ENCODE results near the gene CNOT4.
"Not testable (repeated sequence)": the region's sequence is repeated elsewhere in the genome, so short reads cannot be mapped to it uniquely, and the experiment has no call there.

Gene CNOT4

DNA sequence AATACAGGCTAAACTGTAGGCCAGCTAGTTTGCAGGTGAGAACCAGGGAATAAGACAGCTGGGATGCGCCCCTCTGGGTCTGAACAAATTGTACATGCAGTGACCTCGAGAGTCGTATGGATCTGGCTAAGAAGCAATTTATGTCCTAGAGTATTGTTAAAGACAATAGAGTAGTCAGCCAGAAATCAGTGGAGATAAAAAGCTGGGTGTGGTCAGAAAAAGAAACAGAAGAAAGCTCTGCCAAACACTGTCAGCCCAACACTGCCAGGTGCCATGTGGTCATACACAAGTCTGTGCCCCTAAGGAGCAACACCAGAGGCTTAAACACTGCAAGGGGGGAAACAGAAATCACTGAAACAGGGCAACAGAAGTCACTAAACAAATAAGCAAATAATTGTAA is 62.2 kb downstream of the CNOT4 start:
- no peaks in the 10 kb centered on the region for H3K9me3 ChIP-seq (replicated peaks; ENCODE audit: low read length)
- peaks cover 3% of the 10 kb centered on the region for H3K36me3 ChIP-seq (ENCODE audit: insufficient read depth, low read length)
- H3K27me3 ChIP-seq (ENCODE audit: control insufficient read depth, insufficient read depth, low read length): no peaks in the 10 kb centered on the region
- H3K4me3 ChIP-seq (ENCODE audit: low read length): no peak overlapping the region
- no peaks in the 10 kb centered on the region for H3K4me1 ChIP-seq (ENCODE audit: control insufficient read depth, insufficient read depth, low read length)
- H3K9ac ChIP-seq (ENCODE audit: low read depth, low read length): no peak overlapping the region
- no peak overlapping the region for H3K4me2 ChIP-seq (ENCODE audit: low read length)

DNA sequence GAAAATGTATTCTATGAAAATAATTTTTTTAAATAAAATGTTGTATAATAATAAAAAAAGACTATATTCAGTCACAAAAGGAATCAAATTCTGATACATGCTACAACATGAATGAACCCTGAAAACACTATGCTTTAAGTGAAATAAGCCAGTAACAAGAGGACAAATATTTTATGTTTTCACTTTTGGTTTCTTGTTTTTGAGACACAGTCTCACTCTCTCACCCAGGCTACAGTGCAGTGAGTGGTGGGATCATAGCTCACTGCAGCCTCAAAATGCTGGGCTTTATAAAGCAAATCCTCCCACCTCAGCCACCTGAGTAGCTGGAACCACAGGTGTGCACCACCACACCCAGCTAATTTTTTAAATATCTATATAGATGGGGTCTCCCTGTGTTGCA is 64.2 kb downstream of the CNOT4 start:
- Histone ChIP-seq H3K4me3 (ENCODE audit: low read length) (no peak overlapping the region), H3K27me3 (ENCODE audit: control insufficient read depth, insufficient read depth, low read length) (no peaks in the 10 kb centered on the region), H3K4me1 (ENCODE audit: control insufficient read depth, insufficient read depth, low read length) (no peaks in the 10 kb centered on the region), H3K36me3 (ENCODE audit: insufficient read depth, low read length) (peaks cover 3% of the 10 kb centered on the region), H3K4me2 (ENCODE audit: low read length) (no peak overlapping the region), H3K9ac (ENCODE audit: low read depth, low read length) (no peak overlapping the region), H3K9me3 (replicated peaks; ENCODE audit: low read length) (no peaks in the 10 kb centered on the region)

DNA sequence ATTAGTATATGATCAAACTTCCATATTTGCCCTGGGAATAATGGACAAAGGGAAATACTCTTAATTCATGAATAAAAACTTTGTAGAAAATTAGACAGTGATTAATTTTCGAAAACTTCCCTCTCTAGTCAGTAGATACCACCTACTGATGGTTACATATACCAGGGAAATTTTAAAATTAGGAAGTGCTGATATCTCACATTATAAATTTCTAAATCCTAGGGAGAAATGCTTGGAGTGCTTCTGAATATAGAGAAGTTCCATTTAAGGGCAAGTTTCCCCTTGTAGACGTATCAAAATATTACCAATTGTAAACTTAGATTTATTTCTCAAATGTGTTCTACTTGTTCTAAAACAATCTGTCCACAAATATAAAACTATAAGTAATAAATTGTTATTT is 64.6 kb downstream of the CNOT4 start:
- H3K4me1 ChIP-seq (ENCODE audit: control insufficient read depth, insufficient read depth, low read length); H3K27me3 ChIP-seq (ENCODE audit: control insufficient read depth, insufficient read depth, low read length); H3K4me2 ChIP-seq (ENCODE audit: low read length); H3K9me3 ChIP-seq (replicated peaks; ENCODE audit: low read length); H3K4me3 ChIP-seq (ENCODE audit: low read length); H3K36me3 ChIP-seq (ENCODE audit: insufficient read depth, low read length); H3K9ac ChIP-seq (ENCODE audit: low read depth, low read length): not testable (repeated sequence)

DNA sequence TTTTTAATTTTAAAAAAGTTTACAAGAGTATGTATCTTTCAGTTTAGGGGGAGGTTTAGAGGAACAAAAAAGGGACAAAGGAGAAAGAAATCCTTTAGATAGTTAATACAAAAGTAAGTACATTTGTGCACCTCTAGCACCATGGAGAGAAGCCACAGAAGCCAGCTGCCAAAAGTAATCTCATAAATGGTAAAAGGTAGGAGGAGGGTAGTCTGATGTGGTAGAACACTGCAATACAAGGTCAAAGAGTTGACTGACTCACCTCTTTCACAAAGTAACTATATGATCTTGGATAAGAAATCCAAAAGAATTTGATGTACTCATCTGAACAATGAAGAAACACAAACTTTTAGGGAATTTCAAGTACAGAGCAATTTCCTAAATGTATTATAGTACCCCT is 68.1 kb downstream of the CNOT4 start:
- peaks cover 3% of the 10 kb centered on the region for H3K36me3 ChIP-seq (ENCODE audit: insufficient read depth, low read length)
- H3K9ac ChIP-seq (ENCODE audit: low read depth, low read length): no peak overlapping the region
- no peaks in the 10 kb centered on the region for H3K27me3 ChIP-seq (ENCODE audit: control insufficient read depth, insufficient read depth, low read length)
- no peak overlapping the region for H3K4me2 ChIP-seq (ENCODE audit: low read length)
- H3K9me3 ChIP-seq (replicated peaks; ENCODE audit: low read length): no peaks in the 10 kb centered on the region
- H3K4me3 ChIP-seq (ENCODE audit: low read length): no peak overlapping the region
- H3K4me1 ChIP-seq (ENCODE audit: control insufficient read depth, insufficient read depth, low read length): no peaks in the 10 kb centered on the region

DNA sequence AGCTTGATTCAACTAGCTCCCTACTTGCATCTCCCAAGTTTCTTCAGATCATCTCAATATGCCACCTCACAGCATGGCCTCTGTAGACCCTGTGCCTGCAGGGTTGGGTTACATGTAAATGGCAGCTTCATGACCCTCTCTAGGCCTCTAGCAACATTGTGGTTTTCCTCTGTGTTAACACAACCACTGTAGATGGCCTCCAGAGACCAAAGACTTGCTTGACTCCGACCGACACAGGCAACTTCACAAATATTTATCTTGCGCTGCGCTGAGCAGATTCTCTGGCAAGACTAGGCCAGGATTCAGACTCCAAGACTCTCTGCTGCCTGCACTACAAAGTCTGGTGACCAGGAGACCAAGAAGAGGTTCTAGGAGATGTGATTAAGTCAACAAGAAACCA is 75.9 kb downstream of the CNOT4 start:
- H3K4me3 ChIP-seq (ENCODE audit: low read length): no peak overlapping the region
- H3K27me3 ChIP-seq (ENCODE audit: control insufficient read depth, insufficient read depth, low read length): no peaks in the 10 kb centered on the region
- H3K9ac ChIP-seq (ENCODE audit: low read depth, low read length): no peak overlapping the region
- no peaks in the 10 kb centered on the region for H3K4me1 ChIP-seq (ENCODE audit: control insufficient read depth, insufficient read depth, low read length)
- no peak overlapping the region for H3K4me2 ChIP-seq (ENCODE audit: low read length)
- H3K36me3 ChIP-seq (ENCODE audit: insufficient read depth, low read length): peaks cover 4% of the 10 kb centered on the region
- H3K9me3 ChIP-seq (replicated peaks; ENCODE audit: low read length): no peaks in the 10 kb centered on the region

DNA sequence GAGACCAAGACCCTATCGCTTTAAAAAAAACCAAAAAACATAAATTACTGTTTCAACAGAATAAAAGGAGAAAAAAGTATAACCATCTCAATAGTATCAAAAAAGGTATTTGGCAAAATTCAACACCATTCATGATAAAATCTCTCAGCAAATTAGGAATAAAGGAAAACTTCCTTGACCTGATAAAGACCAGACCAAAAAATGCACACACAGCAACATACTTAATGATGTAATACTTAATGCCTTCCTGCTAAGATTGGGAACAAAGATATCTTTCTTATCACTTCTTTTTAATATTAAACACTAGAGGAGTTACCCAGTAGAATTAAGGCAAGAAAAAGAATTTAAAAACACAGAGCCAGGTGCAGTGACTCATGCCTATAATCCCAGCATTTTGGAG is 79.3 kb downstream of the CNOT4 start:
- Histone ChIP-seq H3K4me3 (ENCODE audit: low read length) (no peak overlapping the region), H3K4me2 (ENCODE audit: low read length) (no peak overlapping the region), H3K9ac (ENCODE audit: low read depth, low read length) (no peak overlapping the region), H3K36me3 (ENCODE audit: insufficient read depth, low read length) (peaks cover 4% of the 10 kb centered on the region), H3K9me3 (replicated peaks; ENCODE audit: low read length) (no peaks in the 10 kb centered on the region), H3K4me1 (ENCODE audit: control insufficient read depth, insufficient read depth, low read length) (no peaks in the 10 kb centered on the region), H3K27me3 (ENCODE audit: control insufficient read depth, insufficient read depth, low read length) (no peaks in the 10 kb centered on the region)

DNA sequence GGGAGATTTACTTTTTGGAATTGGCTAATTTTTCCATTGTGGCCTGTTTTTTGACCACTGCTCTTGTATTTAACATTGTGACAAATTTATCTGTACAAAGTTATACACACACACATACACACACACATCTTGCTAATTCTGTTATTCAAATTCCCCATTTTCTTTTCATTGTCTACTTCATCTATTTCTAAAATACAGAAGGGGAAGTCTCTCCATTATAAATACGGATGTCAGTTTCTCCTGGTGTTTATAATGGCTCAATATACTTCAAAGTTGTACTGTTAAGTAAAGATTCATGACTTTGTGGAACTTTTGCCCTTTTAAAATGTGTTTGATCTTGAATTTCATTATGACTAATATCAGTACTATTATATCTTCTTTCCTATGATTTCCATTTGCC is 81.0 kb downstream of the CNOT4 start:
- H3K4me1 ChIP-seq (ENCODE audit: control insufficient read depth, insufficient read depth, low read length): no peaks in the 10 kb centered on the region
- no peaks in the 10 kb centered on the region for H3K36me3 ChIP-seq (ENCODE audit: insufficient read depth, low read length)
- H3K4me2 ChIP-seq (ENCODE audit: low read length): no peak overlapping the region
- no peak overlapping the region for H3K4me3 ChIP-seq (ENCODE audit: low read length)
- H3K9me3 ChIP-seq (replicated peaks; ENCODE audit: low read length): no peaks in the 10 kb centered on the region
- H3K9ac ChIP-seq (ENCODE audit: low read depth, low read length): no peak overlapping the region
- no peaks in the 10 kb centered on the region for H3K27me3 ChIP-seq (ENCODE audit: control insufficient read depth, insufficient read depth, low read length)

DNA sequence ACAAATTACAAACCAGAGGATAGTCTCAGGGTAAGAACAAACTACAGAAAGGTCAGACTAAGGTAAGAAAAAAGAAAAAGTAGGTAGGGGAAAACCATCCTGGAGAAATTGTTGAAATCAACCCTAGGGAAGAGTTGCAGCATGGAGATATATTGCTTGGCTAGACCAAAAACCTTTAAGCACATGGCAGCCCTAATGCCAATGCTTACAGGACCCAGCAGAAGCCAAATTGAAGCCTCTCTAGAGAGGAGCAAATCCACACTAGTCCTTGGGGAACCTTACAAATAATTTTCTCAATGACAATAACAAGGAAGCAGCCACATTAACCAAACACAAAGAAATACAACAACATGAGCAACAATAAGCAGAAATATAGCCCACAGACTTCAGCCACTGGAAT is 81.9 kb downstream of the CNOT4 start:
- no peak overlapping the region for H3K4me2 ChIP-seq (ENCODE audit: low read length)
- H3K36me3 ChIP-seq (ENCODE audit: insufficient read depth, low read length): no peaks in the 10 kb centered on the region
- H3K27me3 ChIP-seq (ENCODE audit: control insufficient read depth, insufficient read depth, low read length): no peaks in the 10 kb centered on the region
- no peak overlapping the region for H3K4me3 ChIP-seq (ENCODE audit: low read length)
- no peak overlapping the region for H3K9ac ChIP-seq (ENCODE audit: low read depth, low read length)
- no peaks in the 10 kb centered on the region for H3K4me1 ChIP-seq (ENCODE audit: control insufficient read depth, insufficient read depth, low read length)
- no peaks in the 10 kb centered on the region for H3K9me3 ChIP-seq (replicated peaks; ENCODE audit: low read length)

DNA sequence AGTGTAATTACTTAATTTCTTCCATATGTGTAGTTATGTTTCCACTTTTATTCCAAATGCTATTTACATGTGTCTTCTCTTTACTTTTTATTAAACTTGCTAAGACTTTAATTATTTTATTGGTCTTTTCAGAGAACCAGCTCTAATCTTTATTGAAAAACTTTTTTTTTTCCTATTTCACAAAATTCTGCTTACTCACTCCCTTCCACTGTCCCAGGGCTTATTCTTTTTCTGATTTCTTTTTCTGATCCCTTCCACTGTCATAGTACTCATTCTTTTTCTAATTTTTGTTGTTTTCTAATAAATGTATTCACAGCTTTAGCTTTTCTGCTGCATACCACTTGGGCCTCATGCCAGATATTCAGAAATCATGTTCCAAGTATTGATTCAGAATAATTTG is 82.7 kb downstream of the CNOT4 start:
- no peaks in the 10 kb centered on the region for H3K9me3 ChIP-seq (replicated peaks; ENCODE audit: low read length)
- no peaks in the 10 kb centered on the region for H3K36me3 ChIP-seq (ENCODE audit: insufficient read depth, low read length)
- H3K4me2 ChIP-seq (ENCODE audit: low read length): no peak overlapping the region
- H3K4me3 ChIP-seq (ENCODE audit: low read length): no peak overlapping the region
- no peak overlapping the region for H3K9ac ChIP-seq (ENCODE audit: low read depth, low read length)
- H3K4me1 ChIP-seq (ENCODE audit: control insufficient read depth, insufficient read depth, low read length): no peaks in the 10 kb centered on the region
- no peaks in the 10 kb centered on the region for H3K27me3 ChIP-seq (ENCODE audit: control insufficient read depth, insufficient read depth, low read length)

DNA sequence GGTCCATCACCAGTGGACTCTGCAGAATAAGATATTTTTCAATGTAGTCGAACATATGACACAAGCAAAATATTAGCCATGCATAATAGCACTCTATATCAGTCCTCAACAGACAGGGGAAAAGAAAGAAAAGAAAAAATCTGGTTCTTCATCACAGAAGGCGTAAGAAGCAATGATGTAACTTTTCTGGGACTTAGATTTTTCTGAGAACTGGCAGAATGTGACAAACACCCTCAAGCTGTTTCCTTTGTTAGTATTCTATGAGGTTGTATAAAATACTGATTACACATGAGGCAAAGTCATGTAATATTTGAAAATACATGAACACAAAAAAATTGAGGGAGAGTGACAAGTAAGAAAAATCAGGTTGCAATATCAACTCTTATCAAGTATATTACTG is 84.9 kb downstream of the CNOT4 start:
- H3K4me2 ChIP-seq (ENCODE audit: low read length): no peak overlapping the region
- no peaks in the 10 kb centered on the region for H3K4me1 ChIP-seq (ENCODE audit: control insufficient read depth, insufficient read depth, low read length)
- H3K9me3 ChIP-seq (replicated peaks; ENCODE audit: low read length): no peaks in the 10 kb centered on the region
- H3K4me3 ChIP-seq (ENCODE audit: low read length): no peak overlapping the region
- no peaks in the 10 kb centered on the region for H3K27me3 ChIP-seq (ENCODE audit: control insufficient read depth, insufficient read depth, low read length)
- H3K9ac ChIP-seq (ENCODE audit: low read depth, low read length): no peak overlapping the region
- H3K36me3 ChIP-seq (ENCODE audit: insufficient read depth, low read length): no peaks in the 10 kb centered on the region

DNA sequence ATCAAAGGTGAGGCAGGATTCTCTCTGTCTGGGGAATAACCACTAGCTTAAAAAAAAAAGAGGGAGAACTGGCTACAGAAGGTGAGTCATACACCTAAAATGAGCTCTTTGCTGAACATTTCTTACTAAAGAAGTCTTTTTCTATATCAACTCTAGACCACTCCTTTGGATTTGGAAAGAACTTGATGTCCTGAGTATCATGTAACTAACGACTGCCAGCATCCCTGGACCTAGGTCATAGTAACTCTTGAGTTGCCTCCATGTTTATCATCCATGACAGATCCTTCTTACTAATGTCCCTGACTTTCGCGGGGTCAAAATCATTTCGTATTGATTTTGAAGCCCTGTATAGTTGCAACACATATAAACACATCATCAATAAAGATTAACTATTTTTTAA is 89.1 kb downstream of the CNOT4 start:
- H3K9ac ChIP-seq (ENCODE audit: low read depth, low read length): no peak overlapping the region
- no peak overlapping the region for H3K4me2 ChIP-seq (ENCODE audit: low read length)
- no peaks in the 10 kb centered on the region for H3K27me3 ChIP-seq (ENCODE audit: control insufficient read depth, insufficient read depth, low read length)
- no peaks in the 10 kb centered on the region for H3K4me1 ChIP-seq (ENCODE audit: control insufficient read depth, insufficient read depth, low read length)
- no peaks in the 10 kb centered on the region for H3K9me3 ChIP-seq (replicated peaks; ENCODE audit: low read length)
- H3K36me3 ChIP-seq (ENCODE audit: insufficient read depth, low read length): peaks cover 6% of the 10 kb centered on the region
- H3K4me3 ChIP-seq (ENCODE audit: low read length): no peak overlapping the region

DNA sequence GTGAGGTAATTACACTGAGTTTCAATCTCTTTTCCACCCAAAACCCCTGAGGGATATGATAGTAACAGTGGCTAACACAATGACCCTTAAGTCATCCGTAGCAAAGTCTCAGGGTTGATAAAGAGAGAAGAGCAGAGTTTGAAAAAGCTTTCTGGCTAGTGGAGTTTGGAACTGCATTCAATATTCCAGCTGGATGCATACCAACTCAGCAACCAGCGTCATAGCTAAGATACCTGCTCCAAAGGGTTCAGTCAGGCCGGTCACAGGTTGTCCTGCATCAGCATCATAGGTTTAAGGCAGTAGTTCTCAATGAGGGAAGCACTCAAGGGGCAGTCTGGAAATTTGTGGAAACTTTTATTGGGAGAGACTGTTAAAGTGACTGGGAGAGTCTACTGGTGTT is 93.5 kb downstream of the CNOT4 start:
- Histone ChIP-seq H3K4me1 (ENCODE audit: control insufficient read depth, insufficient read depth, low read length) (no peaks in the 10 kb centered on the region), H3K4me3 (ENCODE audit: low read length) (no peak overlapping the region), H3K27me3 (ENCODE audit: control insufficient read depth, insufficient read depth, low read length) (no peaks in the 10 kb centered on the region), H3K9ac (ENCODE audit: low read depth, low read length) (no peak overlapping the region), H3K4me2 (ENCODE audit: low read length) (no peak overlapping the region), H3K9me3 (replicated peaks; ENCODE audit: low read length) (no peaks in the 10 kb centered on the region), H3K36me3 (ENCODE audit: insufficient read depth, low read length) (peaks cover 6% of the 10 kb centered on the region)

All from skeletal muscle satellite cell (primary cell).